Stimulated activated CD4-positive, alpha-beta T cell treated with anti-CD3 and anti-CD28 coated beads, TNF-alpha, amount 100 ng/mL, for 1 hour (primary cell): ENCODE results near the gene CPSF2.
"Not testable (repeated sequence)": the region's sequence is repeated elsewhere in the genome, so short reads cannot be mapped to it uniquely, and the experiment has no call there.

Experiments used
- DNase-seq, 3 donors: peaks; one replicate each; pipeline ENCODE4 v3.0.0-alpha.2; 2020; ENCODE audit warnings: low read depth in 3 of 3, low spot score in 1 of 3

CPSF2 gene

GRCh38 chr14:92154283-92154942 lies 32.6 kb downstream of the CPSF2 start:
- DNase-seq, result no peak

GRCh38 chr14:92160619-92161018 lies 38.9 kb downstream of the CPSF2 start:
- DNase-seq, result no peak

GRCh38 chr14:92161521-92161920 lies 39.8 kb downstream of the CPSF2 start:
- no peak for DNase-seq

- no peak for DNase-seq
Measured at GRCh38 chr14:92164958-92165357, 43.2 kb downstream of the CPSF2 start.

- DNase-seq, result no peak
Measured at GRCh38 chr14:92173668-92174067, 51.9 kb downstream of the CPSF2 start.

- no peak for DNase-seq
Measured at GRCh38 chr14:92175811-92176210, 54.0 kb downstream of the CPSF2 start.

GRCh38 chr14:92176476-92176875 lies 54.7 kb downstream of the CPSF2 start:
- no peak for DNase-seq

- not testable (repeated sequence) for DNase-seq
Measured at GRCh38 chr14:92179178-92179577, 57.4 kb downstream of the CPSF2 start.

- DNase-seq, result no peak
Measured at GRCh38 chr14:92185559-92185958, 63.8 kb downstream of the CPSF2 start.

- DNase-seq, result not testable (repeated sequence)
Measured at GRCh38 chr14:92187616-92188015, 65.8 kb downstream of the CPSF2 start.

GRCh38 chr14:92190768-92191167 lies 69.0 kb downstream of the CPSF2 start:
- DNase-seq, result no peak

GRCh38 chr14:92198804-92199203 lies 77.0 kb downstream of the CPSF2 start:
- no peak for DNase-seq

GRCh38 chr14:92199763-92200162 lies 78.0 kb downstream of the CPSF2 start:
- DNase-seq, result no peak

- no peak for DNase-seq
Measured at GRCh38 chr14:92203116-92203515, 81.3 kb downstream of the CPSF2 start.

GRCh38 chr14:92204792-92205191 lies 83.0 kb downstream of the CPSF2 start:
- no peak for DNase-seq

GRCh38 chr14:92207012-92207927 lies 85.5 kb downstream of the CPSF2 start:
- no peak for DNase-seq

GRCh38 chr14:92207928-92208265 lies 86.1 kb downstream of the CPSF2 start:
- DNase-seq, result no peak

GRCh38 chr14:92209141-92209540 lies 87.4 kb downstream of the CPSF2 start:
- no peak for DNase-seq

GRCh38 chr14:92213125-92213524 lies 91.4 kb downstream of the CPSF2 start:
- DNase-seq, result not testable (repeated sequence)

- no peak for DNase-seq
Measured at GRCh38 chr14:92215579-92215978, 93.8 kb downstream of the CPSF2 start.

- DNase-seq, result no peak
Measured at GRCh38 chr14:92217936-92218335, 96.2 kb downstream of the CPSF2 start.
